Measurements from ENCODE around the gene SLC25A10. TPM values are rescaled to one million over a fixed set of nuclear protein-coding genes. Genes with fewer than 3 reads are reported as not detected.
A peak's percentile ranks its signal among the peaks of the same experiment; 100 is the strongest.

Gene SLC25A10
- total and polyA plus RNA-seq, 9 donors = 0.12 to 9.8 (median 7.9) TPM

DNA sequence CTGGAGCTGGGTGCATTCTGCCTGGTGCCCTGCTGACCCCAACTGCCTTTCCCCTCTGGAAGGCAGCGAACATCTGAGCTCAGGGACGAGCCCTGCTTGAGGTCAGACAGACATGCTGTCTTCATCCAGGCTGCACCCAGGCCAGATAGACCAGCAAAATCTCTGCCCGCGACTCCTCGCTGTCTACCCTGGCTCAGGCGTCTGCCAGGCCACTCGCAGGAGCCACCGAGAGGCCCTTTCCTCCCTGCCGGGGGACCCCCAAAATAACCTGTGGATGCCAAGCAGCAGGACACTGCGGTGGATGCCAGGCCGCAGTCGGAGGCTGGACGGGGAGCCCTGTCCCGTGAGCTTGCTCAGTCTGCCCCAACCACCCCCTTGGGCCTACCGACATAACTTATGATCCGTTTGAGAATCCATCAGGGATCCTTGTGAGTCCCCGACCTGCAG lies 3.3 kb upstream of the SLC25A10 start:
- no peaks in the 10 kb centered on the region for H3K27me3 ChIP-seq
- no peak overlapping the region for H3K27ac ChIP-seq
- peaks cover 18% of the 10 kb centered on the region for H3K4me1 ChIP-seq (ENCODE audit: insufficient read depth)
- 71 to 77% (median 76%) methylated on average over 16 to 17 of the region's 17 CpGs for WGBS, 3 donors
- TF ChIP-seq CTCF (IDR thresholded peaks at IDR 0.05) (no peak), POLR2A (IDR thresholded peaks at IDR 0.05) (no peak)
- no peak overlapping the region for H3K4me3 ChIP-seq
- no peaks in the 10 kb centered on the region for H3K9me3 ChIP-seq
- no peaks in the 10 kb centered on the region for H3K36me3 ChIP-seq
- intact Hi-C loops (cut with DNase I) = no loop called here
- peak in 1 of 5 donors; percentile 21 for DNase-seq

DNA sequence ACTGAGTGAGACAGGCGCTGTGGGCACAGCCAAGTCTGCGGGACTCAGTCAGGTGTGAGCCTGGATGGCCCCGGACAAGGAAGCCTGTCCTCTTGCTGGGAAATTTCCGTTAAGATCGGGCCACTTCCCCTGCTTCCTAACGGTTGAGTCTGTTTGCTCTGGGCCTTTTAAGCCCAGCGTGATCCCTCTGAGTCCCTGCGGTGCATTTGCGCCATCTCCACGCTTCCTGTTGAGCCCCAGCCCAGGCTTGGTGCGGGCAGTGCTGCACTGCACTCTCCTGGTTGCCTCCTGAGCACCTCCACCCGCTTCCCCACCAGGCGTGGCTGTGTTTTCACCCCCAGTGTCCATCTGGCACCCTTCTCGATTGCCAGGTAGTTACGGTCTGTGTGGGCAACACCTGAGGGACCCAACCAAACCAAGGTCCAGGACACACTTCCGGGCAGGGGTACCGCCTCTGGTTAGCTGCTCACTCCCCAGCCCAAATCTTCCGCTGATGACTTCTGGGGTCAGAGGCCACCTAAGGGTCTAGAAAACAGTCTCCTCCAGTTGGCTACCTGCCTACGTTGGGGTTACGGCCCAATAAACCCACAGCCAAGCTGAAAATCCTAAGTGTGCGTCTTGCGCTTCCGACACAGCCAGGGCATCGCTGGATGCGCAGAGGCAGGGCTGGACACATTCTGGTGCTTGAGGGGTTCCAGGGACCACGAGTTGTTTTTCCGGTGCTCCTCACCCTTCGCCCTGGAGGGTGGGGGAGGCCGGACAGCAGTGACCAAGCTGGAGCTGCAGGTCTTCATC lies 1.4 kb upstream of the SLC25A10 start:
- intact Hi-C loops (cut with DNase I) = no loop called here
- TF ChIP-seq CTCF (IDR thresholded peaks at IDR 0.05) (no peak), POLR2A (IDR thresholded peaks at IDR 0.05) (no peak), EP300 (IDR thresholded peaks at IDR 0.05) (no peak)
- Histone ChIP-seq H3K4me3 (no peak overlapping the region), H3K36me3 (no peaks in the 10 kb centered on the region), H3K27me3 (no peaks in the 10 kb centered on the region), H3K9me3 (no peaks in the 10 kb centered on the region), H3K27ac (no peak overlapping the region), H3K4me1 (ENCODE audit: insufficient read depth) (peaks cover 18% of the 10 kb centered on the region)
- DNase-seq = peak in 2 of 5 donors; percentile 30 to 33
- 8 to 12% (median 10%) methylated on average over 26 to 29 of the region's 29 CpGs for WGBS, 3 donors

DNA sequence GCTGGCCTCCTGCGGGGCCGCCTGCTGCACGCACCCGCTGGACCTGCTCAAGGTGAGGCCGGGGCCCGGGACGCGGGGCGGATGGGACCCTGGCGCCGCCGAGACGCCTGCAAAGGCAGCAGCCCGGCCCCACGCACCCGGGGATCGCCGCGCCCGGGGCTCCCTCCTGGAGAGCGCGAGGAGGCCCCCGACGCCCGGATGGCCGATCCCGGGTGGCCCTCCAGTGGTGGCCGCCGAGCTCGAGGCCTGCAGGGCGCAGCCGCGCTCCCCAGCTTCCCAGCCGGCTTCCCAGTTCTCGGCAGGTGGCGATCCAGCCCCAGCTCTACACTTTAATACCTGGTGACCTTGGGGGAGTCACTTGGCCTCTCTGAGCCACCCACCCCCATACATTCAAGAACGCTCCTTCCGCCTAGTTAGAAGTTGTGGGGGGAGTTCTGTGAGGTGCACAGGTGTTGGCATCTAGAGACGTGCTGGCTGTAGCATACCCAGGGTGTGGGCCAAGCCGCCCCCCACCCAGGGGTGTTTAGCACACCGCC lies 452 bp downstream of the SLC25A10 start:
- Histone ChIP-seq H3K4me3 (peak overlapping the region; percentile 72), H3K4me1 (ENCODE audit: insufficient read depth) (peaks cover 18% of the 10 kb centered on the region), H3K36me3 (no peaks in the 10 kb centered on the region), H3K27ac (no peak overlapping the region), H3K9me3 (no peaks in the 10 kb centered on the region), H3K27me3 (no peaks in the 10 kb centered on the region)
- DNase-seq = no peak
- intact Hi-C loops (cut with DNase I) = no loop called here
- TF ChIP-seq CTCF (IDR thresholded peaks at IDR 0.05) = no peak
- no peak for TF ChIP-seq EP300 (IDR thresholded peaks at IDR 0.05)
- no peak for TF ChIP-seq POLR2A (IDR thresholded peaks at IDR 0.05)
- WGBS, 3 donors = 1 to 4% (median 1%) methylated on average over 34 to 41 of the region's 41 CpGs

GRCh38 chr17:81713004-81713555 lies 996 bp downstream of the SLC25A10 start:
- no peaks in the 10 kb centered on the region for H3K9me3 ChIP-seq
- TF ChIP-seq EP300 (IDR thresholded peaks at IDR 0.05) (no peak), CTCF (IDR thresholded peaks at IDR 0.05) (no peak), POLR2A (IDR thresholded peaks at IDR 0.05) (no peak)
- peaks cover 18% of the 10 kb centered on the region for H3K4me1 ChIP-seq (ENCODE audit: insufficient read depth)
- no peaks in the 10 kb centered on the region for H3K36me3 ChIP-seq
- intact Hi-C loops (cut with DNase I) = no loop called here
- no peaks in the 10 kb centered on the region for H3K27me3 ChIP-seq
- 18 to 32% (median 21%) methylated on average over 18 of the region's 18 CpGs for WGBS, 3 donors
- peak overlapping the region; percentile 72 for H3K4me3 ChIP-seq
- peak in 3 of 5 donors; percentile 27 to 43 (median 37) for DNase-seq
- no peak overlapping the region for H3K27ac ChIP-seq
